GM19238 (cell line): ENCODE measurements around the gene SIDT1.
"Not testable (repeated sequence)": the region's sequence is repeated elsewhere in the genome, so short reads cannot be mapped to it uniquely, and the experiment has no call there.

Experiments used
- DNase-seq: peaks from one replicate; pipeline ENCODE4 v3.0.0; 2011; ENCODE audit warnings: low spot score; ENCODE audit not compliant: insufficient read length

The SIDT1 gene

DNA sequence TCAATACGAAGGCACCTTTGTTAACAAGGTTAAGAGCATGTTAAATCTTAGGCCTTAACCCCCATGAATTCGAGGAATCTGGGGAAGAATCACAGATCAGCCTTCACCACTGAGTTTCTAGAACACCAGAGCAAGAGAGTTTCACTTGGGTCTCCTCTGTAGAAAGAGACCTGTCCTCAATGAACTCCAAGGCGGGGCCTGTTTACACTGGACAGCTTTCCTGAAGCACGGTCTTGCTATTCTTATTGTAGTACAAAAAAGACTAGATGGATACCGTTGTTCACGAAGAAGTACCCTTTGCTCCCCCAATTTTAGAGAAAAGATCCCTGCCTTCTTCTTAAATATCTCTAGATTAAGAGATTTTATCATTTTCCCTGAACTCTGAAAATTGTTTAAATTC is 99.2 kb downstream of the SIDT1 start:
- DNase-seq = no peak

GRCh38 chr3:113634782-113635474 is 102.6 kb downstream of the SIDT1 start:
- DNase-seq = no peak

GRCh38 chr3:113636034-113636433 is 103.7 kb downstream of the SIDT1 start:
- DNase-seq = not testable (repeated sequence)

DNA sequence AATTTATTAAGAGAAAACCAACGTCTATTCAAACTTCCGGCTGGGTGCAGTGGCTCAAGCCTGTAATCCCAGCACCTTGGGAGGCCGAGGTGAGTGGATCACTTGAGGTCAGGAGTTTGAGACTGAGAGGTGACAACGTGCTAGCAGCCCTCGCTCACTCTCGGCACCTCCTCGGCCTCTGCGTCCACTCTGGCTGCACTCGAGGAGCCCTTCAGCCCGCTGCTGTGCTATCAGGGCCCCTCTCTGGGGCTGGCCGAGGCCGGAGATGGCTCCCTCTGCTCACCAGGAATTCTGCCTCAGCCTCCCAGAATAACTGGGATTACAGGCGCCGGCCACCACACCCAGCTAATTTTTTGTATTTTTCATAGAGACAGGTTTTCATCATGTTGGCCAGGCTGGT is 105.4 kb downstream of the SIDT1 start:
- no peak for DNase-seq

- DNase-seq = no peak
These were observed 106.6 kb downstream of the SIDT1 start for GRCh38 chr3:113638910-113639309.

DNA sequence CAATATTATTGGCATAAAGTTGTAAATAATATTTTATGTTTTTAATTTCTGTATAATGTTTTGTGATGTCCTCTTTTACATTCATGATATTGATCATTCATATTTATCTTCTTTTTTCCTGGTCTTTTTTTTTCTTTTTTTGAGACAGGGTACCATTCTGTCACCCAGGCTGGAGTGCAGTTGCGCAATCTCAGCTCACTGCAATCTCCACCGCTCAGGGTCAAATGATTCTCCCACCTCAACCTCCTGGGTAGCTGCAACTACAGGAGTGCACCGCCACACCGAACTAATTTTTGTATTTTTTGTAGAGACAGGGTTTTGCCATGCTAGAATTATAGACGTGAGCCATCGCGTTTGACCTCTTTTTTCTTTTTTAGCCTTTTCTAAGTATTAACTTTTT is 111.2 kb downstream of the SIDT1 start:
- no peak for DNase-seq

GRCh38 chr3:113648524-113648923 is 116.2 kb downstream of the SIDT1 start:
- no peak for DNase-seq

GRCh38 chr3:113649174-113649845 is 117.0 kb downstream of the SIDT1 start:
- no peak for DNase-seq

- DNase-seq = no peak
These were observed 122.0 kb downstream of the SIDT1 start for GRCh38 chr3:113654310-113654709.

DNA sequence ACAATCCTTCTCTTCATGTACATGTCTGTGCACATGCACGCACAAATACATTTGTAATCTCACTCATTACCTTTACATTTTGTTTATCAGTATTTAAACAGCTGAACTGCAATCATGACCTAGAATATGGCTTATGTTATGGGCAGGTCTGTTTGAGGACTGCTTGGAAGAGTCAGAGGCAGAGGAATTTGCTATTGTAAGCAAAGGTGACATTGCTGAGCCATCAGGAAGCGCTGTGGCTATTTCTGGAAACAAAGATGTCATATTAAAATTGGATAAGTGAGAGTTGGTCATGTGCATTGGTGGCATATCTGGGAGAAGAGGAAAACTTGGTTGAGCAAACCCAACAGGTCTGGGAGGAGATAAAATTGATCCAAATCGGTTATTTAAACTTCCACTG is 122.5 kb downstream of the SIDT1 start:
- DNase-seq = no peak

DNA sequence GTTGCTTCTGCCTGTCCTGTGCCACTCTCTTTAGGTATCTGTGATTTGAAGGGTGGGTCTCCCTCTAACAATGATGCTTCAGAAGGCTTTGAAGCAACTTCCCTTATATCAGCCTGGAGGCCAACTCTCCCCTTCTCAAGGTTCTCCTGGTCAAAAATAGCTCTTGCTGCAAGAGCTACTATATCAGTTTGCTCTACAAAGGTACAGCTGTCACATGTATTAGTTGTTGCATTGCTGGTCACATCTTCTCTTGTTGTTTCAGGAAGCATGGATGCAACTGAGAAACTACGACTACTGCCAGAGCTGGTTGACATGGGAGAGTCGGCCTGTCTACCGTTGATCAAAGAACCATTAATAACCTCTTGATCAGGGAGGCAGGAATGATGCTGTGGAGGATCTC is 125.8 kb downstream of the SIDT1 start:
- DNase-seq = no peak

DNA sequence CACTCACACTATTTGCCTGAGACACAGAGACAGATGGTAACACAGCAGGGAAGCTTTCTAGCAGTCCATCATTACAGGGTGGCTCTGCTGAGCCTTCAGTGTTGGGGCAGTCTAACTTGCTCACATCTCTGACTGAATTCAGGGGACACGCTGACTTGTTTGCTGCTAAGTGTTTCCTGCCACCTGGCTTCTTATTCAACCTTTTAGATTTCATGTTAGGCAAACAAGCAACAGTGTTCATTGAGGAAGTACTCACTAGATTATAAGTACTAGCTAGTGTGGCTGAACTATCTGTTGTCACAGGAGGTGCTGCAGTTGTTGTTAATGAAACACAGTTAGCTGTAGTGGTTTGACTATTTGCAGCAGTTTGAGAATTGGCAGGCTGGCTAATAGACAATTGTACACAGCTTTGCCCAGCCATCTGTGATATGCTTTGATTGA is 126.8 kb downstream of the SIDT1 start:
- DNase-seq = no peak

- DNase-seq = no peak
These were observed 127.6 kb downstream of the SIDT1 start for GRCh38 chr3:113659996-113660395.

GRCh38 chr3:113660458-113660857 is 128.1 kb downstream of the SIDT1 start:
- no peak for DNase-seq

- DNase-seq = no peak
These were observed 128.5 kb downstream of the SIDT1 start for GRCh38 chr3:113660896-113661295.

GRCh38 chr3:113662824-113663223 is 130.5 kb downstream of the SIDT1 start:
- no peak for DNase-seq

GRCh38 chr3:113663324-113663750 is 131.0 kb downstream of the SIDT1 start:
- DNase-seq = no peak

DNA sequence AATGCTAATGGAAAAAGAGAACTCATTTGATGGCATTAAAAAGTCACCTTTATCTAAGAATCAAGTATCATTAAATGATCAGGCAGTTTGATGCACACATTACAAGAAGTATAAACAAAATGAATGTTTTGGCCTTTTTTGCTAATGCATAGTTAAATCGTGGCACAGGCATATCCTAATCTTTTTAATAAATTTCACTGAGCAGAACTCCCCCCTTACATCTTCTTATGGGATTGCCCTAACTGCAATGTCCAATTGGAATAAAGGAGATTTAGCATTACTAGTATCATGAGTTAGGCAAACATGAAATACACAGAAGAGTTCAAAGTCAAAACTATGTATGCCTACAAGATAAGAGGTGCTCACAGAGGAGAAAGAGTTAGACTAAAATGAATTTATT is 131.4 kb downstream of the SIDT1 start:
- no peak for DNase-seq

GRCh38 chr3:113664523-113665094 is 132.3 kb downstream of the SIDT1 start:
- DNase-seq = no peak

DNA sequence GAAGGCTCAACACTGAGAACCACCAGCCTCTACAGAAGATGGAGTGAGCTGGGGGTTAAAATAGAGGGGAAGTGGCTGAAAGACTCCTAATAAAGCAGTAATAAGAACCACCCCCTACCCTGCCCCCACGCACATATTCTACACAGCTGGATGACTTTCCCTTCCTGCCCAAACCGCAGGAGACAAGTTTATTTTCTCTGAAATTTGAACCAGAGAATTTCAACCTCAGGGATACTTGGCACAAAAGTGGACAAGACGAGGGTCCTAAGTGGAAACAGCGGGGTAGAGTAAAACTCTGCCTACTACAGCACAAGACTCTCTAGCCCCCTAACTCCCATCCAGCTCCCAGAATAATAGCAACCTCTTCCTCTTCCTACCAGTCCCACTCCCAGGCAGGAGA is 135.7 kb downstream of the SIDT1 start:
- no peak for DNase-seq

DNA sequence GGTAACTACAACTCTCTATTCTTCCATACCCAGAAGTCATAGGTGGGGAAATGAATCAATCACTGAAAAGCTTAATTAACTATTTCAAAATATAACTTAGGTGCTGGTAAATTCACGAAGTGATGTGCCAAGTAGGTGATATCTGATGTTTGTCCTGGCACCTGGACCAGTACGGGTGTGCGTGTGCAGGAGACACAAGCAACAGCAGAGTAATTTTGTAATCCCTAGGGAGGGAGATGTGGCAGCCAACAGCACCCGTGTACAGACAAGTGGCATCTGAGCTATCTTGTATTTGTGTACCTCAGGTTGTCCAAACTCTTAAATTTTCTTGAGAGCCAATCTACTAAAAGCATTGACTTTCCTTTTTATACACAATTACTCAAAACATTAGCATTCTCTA is 141.2 kb downstream of the SIDT1 start:
- no peak for DNase-seq

GRCh38 chr3:113676261-113676660 is 143.9 kb downstream of the SIDT1 start:
- DNase-seq = no peak

- DNase-seq = no peak
These were observed 145.4 kb downstream of the SIDT1 start for GRCh38 chr3:113677737-113678136.
